GM12872 (cell line): ENCODE data around the gene AFG3L2.

ENCODE experiments used
- TF ChIP-seq, protein P1 (sequence below): IDR thresholded peaks from 3 replicates; pipeline ENCODE4 v1.5.1; 2011; ENCODE audit warnings: low read depth, mild to moderate bottlenecking, low read length, moderate library complexity; ENCODE audit not compliant: insufficient read depth

The AFG3L2 gene

GRCh38 chr18:12366784-12367183, 10.2 kb downstream of the AFG3L2 start:
- TF ChIP-seq, protein P1, sequence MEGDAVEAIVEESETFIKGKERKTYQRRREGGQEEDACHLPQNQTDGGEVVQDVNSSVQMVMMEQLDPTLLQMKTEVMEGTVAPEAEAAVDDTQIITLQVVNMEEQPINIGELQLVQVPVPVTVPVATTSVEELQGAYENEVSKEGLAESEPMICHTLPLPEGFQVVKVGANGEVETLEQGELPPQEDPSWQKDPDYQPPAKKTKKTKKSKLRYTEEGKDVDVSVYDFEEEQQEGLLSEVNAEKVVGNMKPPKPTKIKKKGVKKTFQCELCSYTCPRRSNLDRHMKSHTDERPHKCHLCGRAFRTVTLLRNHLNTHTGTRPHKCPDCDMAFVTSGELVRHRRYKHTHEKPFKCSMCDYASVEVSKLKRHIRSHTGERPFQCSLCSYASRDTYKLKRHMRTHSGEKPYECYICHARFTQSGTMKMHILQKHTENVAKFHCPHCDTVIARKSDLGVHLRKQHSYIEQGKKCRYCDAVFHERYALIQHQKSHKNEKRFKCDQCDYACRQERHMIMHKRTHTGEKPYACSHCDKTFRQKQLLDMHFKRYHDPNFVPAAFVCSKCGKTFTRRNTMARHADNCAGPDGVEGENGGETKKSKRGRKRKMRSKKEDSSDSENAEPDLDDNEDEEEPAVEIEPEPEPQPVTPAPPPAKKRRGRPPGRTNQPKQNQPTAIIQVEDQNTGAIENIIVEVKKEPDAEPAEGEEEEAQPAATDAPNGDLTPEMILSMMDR, result no peak

DNA sequence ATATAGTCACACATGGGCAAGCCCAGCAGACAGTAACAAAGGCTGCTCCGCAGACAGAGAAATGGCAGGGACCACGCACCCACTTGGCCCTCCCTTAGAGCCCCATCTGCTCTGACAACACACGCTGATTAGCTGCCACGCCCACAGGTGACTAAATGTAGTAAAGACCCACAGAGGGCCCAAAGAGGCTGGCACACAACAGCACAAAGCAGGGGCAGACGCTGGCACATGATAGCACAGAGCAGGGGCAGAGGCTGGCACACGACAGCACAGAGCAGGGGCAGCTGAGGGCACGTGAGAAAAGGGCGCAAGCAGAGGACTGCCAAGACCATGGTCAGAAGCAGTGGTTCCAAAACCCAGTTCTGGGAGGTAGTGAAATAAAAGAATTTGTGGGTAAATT, 10.6 kb downstream of the AFG3L2 start:
- TF ChIP-seq, protein P1, result no peak

- TF ChIP-seq, protein P1, result no peak
Measured at GRCh38 chr18:12362473-12363174, 14.4 kb downstream of the AFG3L2 start.

- TF ChIP-seq, protein P1, result no peak
Measured at GRCh38 chr18:12361770-12362378, 15.2 kb downstream of the AFG3L2 start.

- TF ChIP-seq, protein P1, result no peak
Measured at GRCh38 chr18:12359515-12359927, 17.5 kb downstream of the AFG3L2 start.

DNA sequence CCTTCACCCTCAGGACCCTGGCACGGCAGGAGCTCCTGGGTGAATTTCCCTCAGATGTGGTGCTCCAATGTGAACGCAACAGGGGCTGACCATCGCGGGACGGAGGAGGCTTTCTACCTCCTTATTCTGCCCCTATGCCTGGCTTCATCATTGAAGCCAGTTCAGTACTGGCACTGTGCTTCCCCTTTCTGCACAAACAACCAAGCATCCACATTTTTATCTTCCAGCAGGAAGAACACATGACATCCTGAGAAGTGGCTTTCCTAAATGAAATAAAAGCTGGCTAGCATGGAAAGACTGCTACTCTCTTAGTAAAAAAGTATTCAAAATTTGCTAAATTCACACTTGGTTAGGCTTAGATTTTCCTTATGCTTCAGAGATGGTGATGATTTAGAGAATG, 24.8 kb downstream of the AFG3L2 start:
- TF ChIP-seq, protein P1, result no peak

- TF ChIP-seq, protein P1, result no peak
Measured at GRCh38 chr18:12347895-12348294, 29.1 kb downstream of the AFG3L2 start.

DNA sequence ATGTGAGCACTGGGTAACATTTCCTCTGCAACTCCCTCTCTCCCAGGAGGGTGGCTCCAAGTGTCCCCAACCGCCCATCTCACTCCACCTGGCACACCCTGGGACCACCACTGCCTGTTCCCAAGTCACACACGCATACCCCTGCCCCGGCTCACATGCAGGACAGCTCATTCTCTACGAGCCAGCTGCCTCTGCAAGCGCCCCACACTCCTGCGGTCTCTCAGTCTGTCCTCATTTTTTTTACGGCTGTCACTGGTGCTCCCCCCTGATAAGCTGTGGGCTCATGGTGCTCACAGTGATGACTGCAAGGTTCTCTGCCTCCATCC, 30.8 kb downstream of the AFG3L2 start:
- TF ChIP-seq, protein P1, result no peak
